Activated T-cell treated with anti-CD3 and anti-CD28 coated beads, Interleukin-2, amount 50 U/mL, for 24 hours (primary cell): ENCODE data around the gene GRM4.

Experiments
- DNase-seq: peaks from one replicate; pipeline ENCODE4 v3.0.0-alpha.2; 2020
- H3K27ac Mint-ChIP-seq: 2 replicates; pipeline ENCODE4 v1.8.0; 2020; ENCODE audit warnings: mild to moderate bottlenecking, mixed read lengths
- H3K27me3 Mint-ChIP-seq: 2 replicates; pipeline ENCODE4 v1.8.0; 2020; ENCODE audit warnings: mixed read lengths
- H3K36me3 Mint-ChIP-seq: 2 replicates; pipeline ENCODE4 v1.8.0; 2020; ENCODE audit warnings: low read depth, mixed read lengths
- H3K4me1 Mint-ChIP-seq: 2 replicates; pipeline ENCODE4 v1.8.0; 2020; ENCODE audit warnings: low read depth, mixed read lengths
- H3K4me3 Mint-ChIP-seq: 2 replicates; pipeline ENCODE4 v1.8.0; 2020; ENCODE audit warnings: mild to moderate bottlenecking, moderate library complexity, mixed read lengths
- H3K9me3 Mint-ChIP-seq: 2 replicates; pipeline ENCODE4 v1.8.0; 2020; ENCODE audit warnings: mixed read lengths

Gene GRM4

GRCh38 chr6:33978412-33979150, 167.3 kb downstream of the GRM4 start:
- Mint-ChIP-seq H3K4me1 (peaks cover 6% of the 10 kb centered on the region), H3K27me3 (peaks cover 26% of the 10 kb centered on the region), H3K9me3 (no peaks in the 10 kb centered on the region), H3K36me3 (no peaks in the 10 kb centered on the region), H3K27ac (no peak overlapping the region), H3K4me3 (no peak overlapping the region)
- DNase-seq, result no peak

- Mint-ChIP-seq H3K36me3 (no peaks in the 10 kb centered on the region), H3K27me3 (peaks cover 27% of the 10 kb centered on the region), H3K27ac (no peak overlapping the region), H3K4me3 (no peak overlapping the region), H3K9me3 (no peaks in the 10 kb centered on the region), H3K4me1 (peaks cover 4% of the 10 kb centered on the region)
- DNase-seq, result peak; percentile 22
These were observed 168.1 kb downstream of the GRM4 start for GRCh38 chr6:33977606-33978411.

DNA sequence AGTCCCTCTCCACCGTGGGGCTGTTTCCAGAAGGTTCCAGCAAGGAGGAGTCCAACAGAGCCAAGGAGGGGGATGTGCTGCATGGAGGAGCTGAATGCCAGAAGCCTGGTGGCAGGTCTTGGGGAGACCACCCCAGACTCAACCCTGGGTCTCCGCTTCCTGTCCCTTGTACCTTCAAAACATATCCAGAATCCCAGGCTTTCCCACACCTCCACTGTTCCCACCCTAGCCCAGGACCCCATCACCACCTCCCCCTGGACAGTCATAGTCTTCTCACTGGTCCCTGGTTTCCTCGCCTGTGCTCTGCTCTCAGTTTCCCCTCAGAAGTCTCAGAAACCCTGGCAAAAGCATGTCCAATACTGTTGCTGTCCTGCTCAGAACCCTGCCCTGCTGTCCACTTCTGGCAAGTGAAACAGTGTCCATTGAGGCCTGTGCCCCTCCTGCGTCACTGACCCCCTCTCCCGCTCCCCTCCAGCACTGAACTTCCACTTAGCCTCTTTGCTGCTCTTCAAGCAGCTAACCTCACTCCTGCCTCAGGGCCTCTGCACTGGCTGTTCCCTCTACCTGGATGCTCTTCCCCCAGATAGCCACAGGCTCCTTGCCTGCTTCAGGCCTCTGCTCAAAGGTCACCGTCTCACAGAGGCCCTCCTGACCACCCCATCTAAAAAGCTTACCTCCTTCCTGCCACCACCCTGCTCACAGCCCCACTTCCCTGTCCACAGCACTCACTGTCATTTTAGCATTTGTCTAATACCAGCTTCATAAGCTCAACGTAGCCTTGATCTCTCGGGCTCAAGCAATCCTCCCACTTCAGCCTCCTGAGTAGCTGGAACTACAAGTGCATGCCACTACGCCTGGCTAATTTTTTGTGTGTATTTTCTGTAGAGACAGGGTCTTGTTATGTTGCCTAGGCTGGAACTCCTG, 169.2 kb downstream of the GRM4 start:
- Mint-ChIP-seq H3K4me1 (peaks cover 4% of the 10 kb centered on the region), H3K27ac (no peak overlapping the region), H3K27me3 (peaks cover 32% of the 10 kb centered on the region), H3K9me3 (no peaks in the 10 kb centered on the region), H3K4me3 (no peak overlapping the region), H3K36me3 (no peaks in the 10 kb centered on the region)
- peak; percentile 24 for DNase-seq

- Mint-ChIP-seq H3K27me3 (peaks cover 36% of the 10 kb centered on the region), H3K36me3 (no peaks in the 10 kb centered on the region), H3K4me1 (peaks cover 4% of the 10 kb centered on the region), H3K9me3 (no peaks in the 10 kb centered on the region), H3K4me3 (no peak overlapping the region), H3K27ac (no peak overlapping the region)
- peak; percentile 32 for DNase-seq
These were observed 170.0 kb downstream of the GRM4 start for GRCh38 chr6:33975661-33976436.

GRCh38 chr6:33974471-33974870, 171.4 kb downstream of the GRM4 start:
- H3K27ac Mint-ChIP-seq, result no peak overlapping the region
- no peaks in the 10 kb centered on the region for H3K9me3 Mint-ChIP-seq
- DNase-seq, result no peak
- H3K36me3 Mint-ChIP-seq, result no peaks in the 10 kb centered on the region
- peaks cover 45% of the 10 kb centered on the region for H3K27me3 Mint-ChIP-seq
- H3K4me3 Mint-ChIP-seq, result no peak overlapping the region
- peaks cover 4% of the 10 kb centered on the region for H3K4me1 Mint-ChIP-seq

DNA sequence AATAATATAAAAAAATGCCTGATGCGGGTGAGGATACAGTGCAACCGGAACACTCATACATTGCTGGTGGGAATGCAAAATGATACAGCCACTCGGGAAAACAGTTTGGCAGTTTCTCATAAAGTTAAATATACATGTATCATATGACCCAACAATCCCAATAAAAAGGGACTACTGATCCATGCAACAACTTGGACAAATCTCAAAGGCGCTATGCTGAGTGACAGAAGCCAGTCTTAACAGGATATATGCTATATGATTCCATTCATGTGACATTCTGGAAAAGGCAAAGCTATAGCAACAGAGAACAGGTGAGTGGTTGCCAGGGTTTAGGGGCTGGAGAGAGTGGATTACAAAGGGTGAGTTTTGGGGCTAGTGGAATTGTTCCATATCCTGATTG, 171.9 kb downstream of the GRM4 start:
- no peak overlapping the region for H3K27ac Mint-ChIP-seq
- no peak overlapping the region for H3K4me3 Mint-ChIP-seq
- H3K4me1 Mint-ChIP-seq, result peaks cover 4% of the 10 kb centered on the region
- DNase-seq, result no peak
- H3K9me3 Mint-ChIP-seq, result no peaks in the 10 kb centered on the region
- peaks cover 48% of the 10 kb centered on the region for H3K27me3 Mint-ChIP-seq
- no peaks in the 10 kb centered on the region for H3K36me3 Mint-ChIP-seq

DNA sequence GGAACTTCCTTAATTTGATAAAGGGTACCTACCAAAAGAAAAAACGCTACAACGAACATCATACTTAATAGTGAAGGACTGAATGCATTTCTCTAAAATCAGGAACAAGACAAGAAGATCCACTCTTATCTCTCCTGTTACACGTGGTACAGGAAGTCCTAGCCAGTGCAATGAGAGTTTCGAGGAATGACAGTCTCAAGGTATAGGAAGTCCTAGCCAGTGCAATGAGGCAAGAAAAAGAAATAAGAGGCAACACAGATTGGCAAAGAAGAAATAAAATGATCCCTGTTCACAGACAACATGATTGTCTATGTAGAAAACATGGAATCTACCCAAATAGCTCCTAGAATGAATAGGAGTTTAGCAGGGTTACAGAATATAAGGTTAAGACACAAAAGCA, 174.3 kb downstream of the GRM4 start:
- Mint-ChIP-seq H3K4me1 (peaks cover 3% of the 10 kb centered on the region), H3K27me3 (peaks cover 54% of the 10 kb centered on the region)

More for the DNA sequence above, 174.3 kb downstream of the GRM4 start:
- H3K36me3 Mint-ChIP-seq, result no peaks in the 10 kb centered on the region
- H3K27ac Mint-ChIP-seq, result no peak overlapping the region
- no peaks in the 10 kb centered on the region for H3K9me3 Mint-ChIP-seq
- H3K4me3 Mint-ChIP-seq, result no peak overlapping the region
- no peak for DNase-seq
